ENCODE measurements around the gene ZMAT5. TPM values are rescaled to one million over a fixed set of nuclear protein-coding genes. Genes with fewer than 3 reads are reported as not detected.

ZMAT5 gene
- total RNA-seq, 1 experiment from 2014 or later, result 36.8 TPM

Other genes with a start within 250 kb of the ZMAT5 start
- gene THOC5, start 213.2 kb downstream of the ZMAT5 start, total RNA-seq (2014; rRNA removed; shearing (Covaris generic)), result 49.8 and 54.9 TPM in 2 replicates
- 29.4 and 34.5 TPM in 2 replicates for gene NIPSNAP1, start 185.9 kb downstream of the ZMAT5 start, total RNA-seq (2014; rRNA removed; shearing (Covaris generic))
- 105 and 151 TPM in 2 replicates for gene NF2, start 163.4 kb downstream of the ZMAT5 start, total RNA-seq (2014; rRNA removed; shearing (Covaris generic))
- gene CABP7, start 47.0 kb downstream of the ZMAT5 start, total RNA-seq (2014; rRNA removed; shearing (Covaris generic)), result not detected in 2 replicates
- 150 and 218 TPM in 2 replicates for gene UQCR10, start 362 bp upstream of the ZMAT5 start, total RNA-seq (2014; rRNA removed; shearing (Covaris generic))
- gene ASCC2, start 71.3 kb upstream of the ZMAT5 start, total RNA-seq (2014; rRNA removed; shearing (Covaris generic)), result 47.0 and 51.9 TPM in 2 replicates
- gene MTMR3, start 116.2 kb upstream of the ZMAT5 start, total RNA-seq (2014; rRNA removed; shearing (Covaris generic)), result 25.6 and 26.4 TPM in 2 replicates

All from SJSA1 (cell line).